Mesenchymal stem cell (in vitro differentiated cells and primary cell): Measurements from ENCODE around the gene ALPG.
"Not testable (repeated sequence)": the region's sequence is repeated elsewhere in the genome, so short reads cannot be mapped to it uniquely, and the experiment has no call there.

ENCODE experiments used
- DNase-seq: peaks from one replicate; pipeline ENCODE4 v3.0.0-alpha.2; 2013
- H2AFZ ChIP-seq: one replicate; pipeline ENCODE4 v1.6.1; 2013; ENCODE audit warnings: low read depth, mild to moderate bottlenecking, control low read depth, inconsistent platforms, low read length, moderate library complexity
- H2AK5ac ChIP-seq: 2 replicates; pipeline ENCODE4 v1.6.1; 2013; ENCODE audit warnings: low read length, moderate library complexity, mild to moderate bottlenecking, inconsistent platforms; ENCODE audit not compliant: severe bottlenecking
- H2BK120ac ChIP-seq: one replicate; pipeline ENCODE4 v1.6.1; 2013; ENCODE audit warnings: low read depth, mild to moderate bottlenecking, inconsistent platforms, low read length, moderate library complexity
- H2BK12ac ChIP-seq, 2 experiments: one replicate each; pipeline ENCODE4 v1.6.1; 2013; ENCODE audit warnings: inconsistent platforms in 2 of 2, low read length in 2 of 2, mild to moderate bottlenecking in 2 of 2, moderate library complexity in 2 of 2, control low read depth in 1 of 2
- H2BK15ac ChIP-seq: one replicate; pipeline ENCODE4 v1.6.1; 2013; ENCODE audit warnings: mild to moderate bottlenecking, low read depth, inconsistent platforms; ENCODE audit not compliant: poor library complexity, severe bottlenecking
- H2BK5ac ChIP-seq: 2 replicates; pipeline ENCODE4 v1.6.1; 2013; ENCODE audit warnings: low read depth, mild to moderate bottlenecking, low read length, control low read depth, inconsistent platforms; ENCODE audit not compliant: poor library complexity, severe bottlenecking
- H3K14ac ChIP-seq, 2 experiments: one replicate each; pipeline ENCODE4 v1.6.1; 2013; ENCODE audit warnings: inconsistent platforms in 2 of 2, low read length in 2 of 2, control low read depth in 1 of 2, mild to moderate bottlenecking in 1 of 2, moderate library complexity in 1 of 2
- H3K18ac ChIP-seq, 2 experiments: one replicate each; pipeline ENCODE4 v1.6.1; 2013; ENCODE audit warnings: inconsistent platforms in 2 of 2, low read length in 2 of 2, control low read depth in 1 of 2, low read depth in 1 of 2, mild to moderate bottlenecking in 1 of 2
- H3K23ac ChIP-seq, 2 experiments: one replicate each; pipeline ENCODE4 v1.6.1; 2013; ENCODE audit warnings: inconsistent platforms in 2 of 2, low read length in 2 of 2, mild to moderate bottlenecking in 2 of 2, moderate library complexity in 2 of 2, control low read depth in 1 of 2
- H3K27ac ChIP-seq: 2 replicates; pipeline ENCODE4 v1.5.1; 2013; ENCODE audit warnings: mild to moderate bottlenecking, moderate library complexity, low read length, control low read depth, inconsistent platforms; ENCODE audit not compliant: poor library complexity, severe bottlenecking
- H3K27me3 ChIP-seq, 2 experiments: 2 replicates each; pipeline versions ENCODE4 v1.6.1 to v1.7.0; 2013; ENCODE audit warnings: low read length in 2 of 2, mild to moderate bottlenecking in 2 of 2, moderate library complexity in 2 of 2, control low read depth in 1 of 2, inconsistent platforms in 1 of 2; ENCODE audit not compliant: control insufficient read depth in 1 of 2, insufficient read depth in 1 of 2
- H3K36me3 ChIP-seq, 2 experiments: 2 replicates each; pipeline versions ENCODE4 v1.6.1 to v1.7.0; 2013; ENCODE audit warnings: low read length in 2 of 2, control low read depth in 1 of 2, inconsistent platforms in 1 of 2, low read depth in 1 of 2, mild to moderate bottlenecking in 1 of 2; ENCODE audit not compliant: insufficient read depth in 2 of 2, control insufficient read depth in 1 of 2
- H3K4ac ChIP-seq, 2 experiments: one replicate each; pipeline ENCODE4 v1.6.1; 2013; ENCODE audit warnings: inconsistent platforms in 2 of 2, low read length in 2 of 2, mild to moderate bottlenecking in 2 of 2, moderate library complexity in 2 of 2, control low read depth in 1 of 2, low read depth in 1 of 2
- H3K4me1 ChIP-seq: 2 replicates; pipeline ENCODE4 v1.6.1; 2013; ENCODE audit warnings: low read depth, low read length, control low read depth; ENCODE audit not compliant: control insufficient read depth, insufficient read depth
- H3K4me2 ChIP-seq: 2 replicates; pipeline ENCODE4 v1.6.1; 2013; ENCODE audit warnings: low read length, mild to moderate bottlenecking, inconsistent platforms; ENCODE audit not compliant: poor library complexity, severe bottlenecking
- H3K4me3 ChIP-seq, 2 experiments: 2 replicates each; pipeline versions ENCODE4 v1.5.1 to v1.7.0; 2013; ENCODE audit warnings: low read length in 2 of 2, mild to moderate bottlenecking in 2 of 2, control low read depth in 1 of 2, low read depth in 1 of 2; ENCODE audit not compliant: insufficient read depth in 1 of 2
- H3K79me1 ChIP-seq: replicated peaks from 2 replicates; pipeline ENCODE4 v1.6.1; 2013; ENCODE audit warnings: mild to moderate bottlenecking, control low read depth, low read length, inconsistent platforms; ENCODE audit not compliant: poor library complexity, severe bottlenecking
- H3K9ac ChIP-seq: 2 replicates; pipeline ENCODE4 v1.7.0; 2013; ENCODE audit warnings: mild to moderate bottlenecking, low read length, moderate library complexity
- H3K9me3 ChIP-seq: 2 replicates; pipeline ENCODE4 v1.7.0; 2013; ENCODE audit warnings: mild to moderate bottlenecking, low read length; ENCODE audit not compliant: control insufficient read depth
- H4K8ac ChIP-seq: one replicate; pipeline ENCODE4 v1.6.1; 2013; ENCODE audit warnings: inconsistent platforms, mild to moderate bottlenecking, low read length, moderate library complexity
- H4K91ac ChIP-seq: one replicate; pipeline ENCODE4 v1.6.1; 2013; ENCODE audit warnings: mild to moderate bottlenecking, low read length, inconsistent platforms
- WGBS: methylation state at CpG from one replicate; pipeline ENCODE4 v1.1.7; 2013; ENCODE audit warnings: mixed read lengths; 5-methylcytosine and 5-hydroxymethylcytosine counted together

Gene ALPG

GRCh38 chr2:232407428-232408150 lies 945 bp downstream of the ALPG start:
- H3K4me2 ChIP-seq, DNase-seq, H3K27ac ChIP-seq, H2BK5ac ChIP-seq, H4K91ac ChIP-seq, H3K36me3 ChIP-seq, H3K23ac ChIP-seq, H3K79me1 ChIP-seq, H3K4me1 ChIP-seq, H3K14ac ChIP-seq, H3K18ac ChIP-seq, H2AFZ ChIP-seq, H2AK5ac ChIP-seq, H3K4ac ChIP-seq, H2BK15ac ChIP-seq, H2BK12ac ChIP-seq, H3K9me3 ChIP-seq, H3K9ac ChIP-seq, H2BK120ac ChIP-seq, H4K8ac ChIP-seq, H3K4me3 ChIP-seq: not testable (repeated sequence)
- WGBS, result 94% methylated on average over 27 of the region's 30 CpGs
- H3K27me3 ChIP-seq, result peaks cover 36 to 39% of the 10 kb centered on the region in 2 experiments

DNA sequence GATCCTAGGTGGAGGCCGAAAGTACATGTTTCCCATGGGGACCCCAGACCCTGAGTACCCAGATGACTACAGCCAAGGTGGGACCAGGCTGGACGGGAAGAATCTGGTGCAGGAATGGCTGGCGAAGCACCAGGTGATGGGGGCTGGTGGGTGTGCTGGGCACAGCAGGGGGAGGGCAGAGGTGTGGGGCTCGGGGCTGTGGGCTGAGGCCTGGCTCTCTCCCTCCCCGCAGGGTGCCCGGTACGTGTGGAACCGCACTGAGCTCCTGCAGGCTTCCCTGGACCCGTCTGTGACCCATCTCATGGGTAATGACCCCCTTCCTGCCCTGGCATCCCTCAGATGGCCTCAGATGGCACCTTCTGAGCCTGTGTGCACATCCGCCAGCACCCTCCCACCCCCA lies 1.6 kb downstream of the ALPG start:
- H2BK5ac ChIP-seq, H3K4ac ChIP-seq, DNase-seq, H3K23ac ChIP-seq, H3K4me1 ChIP-seq, H4K8ac ChIP-seq, H3K9ac ChIP-seq, H3K27ac ChIP-seq, H2AFZ ChIP-seq, H4K91ac ChIP-seq, H2BK12ac ChIP-seq, H2BK15ac ChIP-seq, H3K14ac ChIP-seq, H2BK120ac ChIP-seq, H3K4me2 ChIP-seq, H3K9me3 ChIP-seq, H3K79me1 ChIP-seq, H2AK5ac ChIP-seq, H3K36me3 ChIP-seq, H3K18ac ChIP-seq, H3K4me3 ChIP-seq: not testable (repeated sequence)
- peaks cover 35 to 40% of the 10 kb centered on the region in 2 experiments for H3K27me3 ChIP-seq
- WGBS, result 100% methylated on average over 1 of the region's 10 CpGs

GRCh38 chr2:232409617-232410016 lies 3.0 kb downstream of the ALPG start:
- not testable (repeated sequence) for H3K9me3 ChIP-seq, H2AFZ ChIP-seq, H4K91ac ChIP-seq, H2BK120ac ChIP-seq, H3K4ac ChIP-seq, H3K4me3 ChIP-seq, H3K9ac ChIP-seq, DNase-seq, H3K18ac ChIP-seq, H3K4me2 ChIP-seq, H4K8ac ChIP-seq, H3K14ac ChIP-seq, H3K36me3 ChIP-seq, H3K23ac ChIP-seq, H2BK5ac ChIP-seq, H2AK5ac ChIP-seq, H3K27ac ChIP-seq, H2BK15ac ChIP-seq, H3K4me1 ChIP-seq, H3K79me1 ChIP-seq, H2BK12ac ChIP-seq
- WGBS, result 94% methylated on average over 31 of the region's 40 CpGs
- H3K27me3 ChIP-seq, result peaks cover 40 to 49% of the 10 kb centered on the region in 2 experiments

GRCh38 chr2:232410238-232410900 lies 3.7 kb downstream of the ALPG start:
- no peak overlapping the region for H2BK120ac ChIP-seq
- 91% methylated on average over 7 of the region's 7 CpGs for WGBS
- no peak overlapping the region for H2BK5ac ChIP-seq
- no peak overlapping the region for H3K18ac ChIP-seq
- no peaks in the 10 kb centered on the region for H3K4me1 ChIP-seq
- no peak overlapping the region for H3K14ac ChIP-seq
- H2AK5ac ChIP-seq, result no peak overlapping the region
- H3K79me1 ChIP-seq, result no peaks in the 10 kb centered on the region
- H4K91ac ChIP-seq, result no peak overlapping the region
- no peak overlapping the region for H2BK15ac ChIP-seq
- no peak overlapping the region for H3K23ac ChIP-seq
- no peak overlapping the region for H4K8ac ChIP-seq
- no peak overlapping the region for H3K4me2 ChIP-seq
- peaks cover 44 to 53% of the 10 kb centered on the region in 2 experiments for H3K27me3 ChIP-seq
- no peak overlapping the region for H2BK12ac ChIP-seq
- H2AFZ ChIP-seq, result no peak overlapping the region
- DNase-seq, result no peak
- no peak overlapping the region for H3K4ac ChIP-seq
- H3K36me3 ChIP-seq, result no peaks in the 10 kb centered on the region
- no peak overlapping the region for H3K27ac ChIP-seq
- no peak overlapping the region for H3K9ac ChIP-seq
- H3K4me3 ChIP-seq, result no peak overlapping the region
- H3K9me3 ChIP-seq, result no peaks in the 10 kb centered on the region
